Stimulated activated CD4-positive, alpha-beta T cell treated with anti-CD3 and anti-CD28 coated beads, Interleukin-4, amount 100 ng/mL, for 1 hour (primary cell): ENCODE results near the gene TNFRSF19.

ENCODE experiments used
- DNase-seq: peaks from one replicate; pipeline ENCODE4 v3.0.0-alpha.2; 2020

TNFRSF19 gene

GRCh38 chr13:23724196-23724970, 154.2 kb downstream of the TNFRSF19 start:
- DNase-seq: no peak
